HepG2 (cell line): ENCODE measurements around the gene TUBB4A. TPM values are rescaled to one million over a fixed set of nuclear protein-coding genes. Genes with fewer than 3 reads are reported as not detected.

Source experiments
- CHCHD3 ChIP-seq: sonication (generic); formaldehyde crosslinking; IDR thresholded peaks from 2 replicates; pipeline ENCODE4 v1.8.0; 2022; ENCODE audit warnings: mild to moderate bottlenecking, missing genetic modification reagents, moderate library complexity
- JUN ChIP-seq: sonication (generic); formaldehyde crosslinking; IDR thresholded peaks from 2 replicates; pipeline ENCODE4 v1.4.0; 2020; ENCODE audit warnings: mild to moderate bottlenecking, missing genetic modification reagents
- LCORL ChIP-seq, 2 experiments: fragments of 450-650 bp in 1 of 2; sonication (generic) in 1 of 2; formaldehyde crosslinking in 1 of 2; IDR thresholded peaks; 2 replicates each; pipeline versions ENCODE4 v1.5.0 to v1.6.1; 2017 to 2020; ENCODE audit warnings: antibody characterized with exemption in 1 of 2, missing genetic modification reagents in 1 of 2
- POLR2A ChIP-seq, 2 experiments: IDR thresholded peaks; 2 replicates each; pipeline ENCODE4 v1.6.1; 2011; ENCODE audit warnings: low read depth in 2 of 2, low read length in 2 of 2, mild to moderate bottlenecking in 1 of 2, moderate library complexity in 1 of 2; ENCODE audit not compliant: insufficient read depth in 1 of 2
- REL ChIP-seq: sonication (generic); formaldehyde crosslinking; conservative IDR thresholded peaks from 2 replicates; pipeline ENCODE4 v1.8.0; 2022; ENCODE audit warnings: mild to moderate bottlenecking, missing genetic modification reagents, moderate library complexity
- REPIN1 ChIP-seq: sonication (generic); formaldehyde crosslinking; IDR thresholded peaks from 2 replicates; pipeline ENCODE4 v1.8.0; 2022; ENCODE audit warnings: missing genetic modification reagents, low read depth, mild to moderate bottlenecking, borderline replicate concordance
- RFXANK ChIP-seq: IDR thresholded peaks from 2 replicates; pipeline ENCODE4 v1.6.1; 2016
- RNF2 ChIP-seq: fragments of 450-650 bp; conservative IDR thresholded peaks from 2 replicates; pipeline ENCODE4 v1.6.1; 2016; ENCODE audit warnings: low read depth
- SATB2 ChIP-seq: sonication (generic); formaldehyde crosslinking; IDR thresholded peaks from 2 replicates; pipeline ENCODE4 v1.5.0; 2020; ENCODE audit warnings: missing genetic modification reagents
- SCMH1 ChIP-seq: sonication (generic); formaldehyde crosslinking; IDR thresholded peaks from 2 replicates; pipeline ENCODE4 v1.9.0; 2021; ENCODE audit warnings: missing genetic modification reagents, mild to moderate bottlenecking, borderline replicate concordance
- SNAPC2 ChIP-seq: sonication (generic); formaldehyde crosslinking; IDR thresholded peaks from 2 replicates; pipeline ENCODE4 v1.8.1; 2022; ENCODE audit warnings: mild to moderate bottlenecking, missing genetic modification reagents
- TCF7 ChIP-seq: sonication (generic); IDR thresholded peaks from 2 replicates; pipeline ENCODE4 v1.6.1; 2016; ENCODE audit warnings: antibody characterized with exemption, low read depth
- ZEB1 ChIP-seq: IDR thresholded peaks from 2 replicates; pipeline ENCODE4 v1.6.1; 2012; ENCODE audit warnings: mild to moderate bottlenecking, low read depth, inconsistent platforms; ENCODE audit not compliant: insufficient replicate concordance
- ZFP36L1 ChIP-seq: sonication (generic); formaldehyde crosslinking; IDR thresholded peaks from 2 replicates; pipeline ENCODE4 v1.8.0; 2022; ENCODE audit warnings: mild to moderate bottlenecking, missing genetic modification reagents, moderate library complexity
- ZFP41 ChIP-seq: sonication (generic); formaldehyde crosslinking; IDR thresholded peaks from 2 replicates; pipeline ENCODE4 v1.4.0; 2020; ENCODE audit warnings: mild to moderate bottlenecking, missing genetic modification reagents, borderline replicate concordance
- ZMYM2 ChIP-seq: sonication (generic); formaldehyde crosslinking; IDR thresholded peaks from 2 replicates; pipeline ENCODE4 v1.8.0; 2022; ENCODE audit warnings: mild to moderate bottlenecking, missing genetic modification reagents
- ZNF24 ChIP-seq: fragments of 450-650 bp; IDR thresholded peaks from 2 replicates; pipeline ENCODE4 v1.6.1; 2017; ENCODE audit warnings: antibody characterized with exemption, mild to moderate bottlenecking
- ZNF30 ChIP-seq: sonication (generic); formaldehyde crosslinking; IDR thresholded peaks from 2 replicates; pipeline ENCODE4 v1.5.0; 2020; ENCODE audit warnings: mild to moderate bottlenecking, missing genetic modification reagents
- ZNF746 ChIP-seq: sonication (generic); formaldehyde crosslinking; IDR thresholded peaks from 2 replicates; pipeline ENCODE4 v1.8.0; 2022; ENCODE audit warnings: mild to moderate bottlenecking, missing genetic modification reagents
- ZNF792 ChIP-seq: IDR thresholded peaks from 2 replicates; pipeline ENCODE4 v1.6.1; 2016
- polyA plus RNA-seq, 8 experiments: library from polyadenylated mRNA; depleted of rRNA in 3 of 8; stranded (reverse) in 7 of 8; unstranded in 1 of 8; fragments of >200 nt; fragmentation: Illumina TruSeq in 4 of 8; extraction: Trizol in 4 of 8; gene quantifications; 2 replicates each; pipeline versions ENCODE4 v1.2.1 to v1.2.3, GENCODE V29; 2011 to 2016; ENCODE audit warnings: low read depth in 4 of 8, missing spikeins in 1 of 8, mixed read lengths in 1 of 8; ENCODE audit not compliant: insufficient read depth in 1 of 8
- total RNA-seq, 5 experiments: library from RNA; depleted of rRNA; stranded (reverse); fragments of >200 nt; fragmentation: Illumina TruSeq; extraction: Trizol; gene quantifications; 2 replicates each; pipeline ENCODE4 v1.2.3, GENCODE V29; 2016; ENCODE audit warnings: low read depth in 1 of 5
- TF ChIP-seq, protein P1 (sequence below): IDR thresholded peaks from 2 replicates; pipeline ENCODE4 v1.6.1; 2016
- TF ChIP-seq, protein P2 (sequence below): IDR thresholded peaks from 2 replicates; pipeline ENCODE4 v1.6.1; 2016; ENCODE audit warnings: low read depth, missing genetic modification reagents, missing compliant biosample characterization
- TF ChIP-seq, protein P3 (sequence below): sonication (generic); formaldehyde crosslinking; IDR thresholded peaks from 2 replicates; pipeline ENCODE4 v1.8.1; 2023; ENCODE audit warnings: missing genetic modification reagents, mild to moderate bottlenecking, borderline replicate concordance

Gene TUBB4A
- total and polyA plus RNA-seq, 2 of the 13 experiments (the other 11 are each of a cell fraction or from before 2014, with no cell fraction given): not detected

DNA sequence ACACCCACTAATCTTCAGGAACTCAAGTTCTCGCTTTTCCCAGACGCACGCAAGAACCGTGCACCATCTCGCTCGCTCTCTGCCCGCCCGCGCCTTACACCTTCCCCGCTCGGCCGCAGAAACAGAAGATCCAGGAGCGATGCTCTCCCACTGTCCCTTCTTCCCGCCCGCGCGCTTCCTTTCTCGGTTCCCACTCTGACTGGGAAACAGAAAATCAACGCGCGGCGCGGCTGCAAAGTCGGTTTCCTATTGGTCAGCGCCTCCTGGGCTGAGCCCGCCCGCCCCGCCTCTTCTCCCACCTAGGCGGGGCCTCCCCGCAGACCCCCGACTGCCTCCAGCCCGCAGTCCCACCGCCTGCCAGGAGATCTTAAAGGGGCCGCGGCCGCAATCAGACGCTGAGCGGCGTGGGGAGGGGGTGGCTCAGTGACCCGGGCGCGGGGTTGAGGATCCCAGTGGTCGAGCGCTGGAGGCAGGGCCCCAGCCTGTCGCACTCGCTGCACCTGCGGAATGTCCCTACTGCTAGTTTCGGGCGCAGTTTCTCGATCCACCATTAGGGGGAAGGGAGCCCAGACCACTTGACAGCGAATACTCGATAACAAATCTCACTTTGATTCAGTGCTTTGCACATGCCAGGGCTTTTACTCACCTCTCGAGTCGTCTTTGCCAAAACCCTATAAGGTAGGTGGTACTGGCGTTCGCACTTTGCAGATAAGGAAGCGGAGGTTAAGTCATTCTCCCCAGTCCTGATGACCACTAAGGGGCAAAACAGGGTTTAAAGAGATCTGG, 41.8 kb downstream of the TUBB4A start (continued):
- TF ChIP-seq ZNF30 (CRISPR knock-in tag) (no peak), RNF2 (no peak), REPIN1 (CRISPR knock-in tag) (peak; percentile 72), LCORL (IDR thresholded peaks at IDR 0.05) (no peak), LCORL (CRISPR knock-in tag; IDR thresholded peaks at IDR 0.05) (peak; percentile 20; the same call in 1 of the 2 replicates), ZNF24 (no peak), TCF7 (no peak), SATB2 (no peak), ZEB1 (no peak), CHCHD3 (CRISPR knock-in tag) (no peak), ZNF792 (peak; percentile 39; the same call in 1 of the 2 replicates), POLR2A (IDR thresholded peaks at IDR 0.05; ENCODE audit: insufficient read depth in 1 of 2, low read depth in 2 of 2, low read length in 2 of 2) (peak in 1 of 2 experiments; percentile 43; a peak in 1 of 4 replicates), JUN (CRISPR knock-in tag) (0 out of 2 replicates have a peak, but pooled peaks have one; percentile 34), REL (CRISPR knock-in tag) (no peak), SNAPC2 (0 out of 2 replicates have a peak, but pooled peaks have one; percentile 41), ZFP36L1 (CRISPR knock-in tag) (no peak), RFXANK (CRISPR knock-in tag) (no peak), ZMYM2 (CRISPR knock-in tag) (no peak), ZNF746 (CRISPR knock-in tag) (no peak), ZFP41 (CRISPR knock-in tag) (no peak), SCMH1 (CRISPR knock-in tag) (no peak)
- TF ChIP-seq, protein P1, sequence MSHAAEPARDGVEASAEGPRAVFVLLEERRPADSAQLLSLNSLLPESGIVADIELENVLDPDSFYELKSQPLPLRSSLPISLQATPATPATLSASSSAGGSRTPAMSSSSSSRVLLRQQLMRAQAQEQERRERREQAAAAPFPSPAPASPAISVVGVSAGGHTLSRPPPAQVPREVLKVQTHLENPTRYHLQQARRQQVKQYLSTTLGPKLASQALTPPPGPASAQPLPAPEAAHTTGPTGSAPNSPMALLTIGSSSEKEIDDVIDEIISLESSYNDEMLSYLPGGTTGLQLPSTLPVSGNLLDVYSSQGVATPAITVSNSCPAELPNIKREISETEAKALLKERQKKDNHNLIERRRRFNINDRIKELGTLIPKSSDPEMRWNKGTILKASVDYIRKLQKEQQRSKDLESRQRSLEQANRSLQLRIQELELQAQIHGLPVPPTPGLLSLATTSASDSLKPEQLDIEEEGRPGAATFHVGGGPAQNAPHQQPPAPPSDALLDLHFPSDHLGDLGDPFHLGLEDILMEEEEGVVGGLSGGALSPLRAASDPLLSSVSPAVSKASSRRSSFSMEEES (CRISPR knock-in tag): peak; percentile 38; the same call in 1 of the 2 replicates
- TF ChIP-seq, protein P2, sequence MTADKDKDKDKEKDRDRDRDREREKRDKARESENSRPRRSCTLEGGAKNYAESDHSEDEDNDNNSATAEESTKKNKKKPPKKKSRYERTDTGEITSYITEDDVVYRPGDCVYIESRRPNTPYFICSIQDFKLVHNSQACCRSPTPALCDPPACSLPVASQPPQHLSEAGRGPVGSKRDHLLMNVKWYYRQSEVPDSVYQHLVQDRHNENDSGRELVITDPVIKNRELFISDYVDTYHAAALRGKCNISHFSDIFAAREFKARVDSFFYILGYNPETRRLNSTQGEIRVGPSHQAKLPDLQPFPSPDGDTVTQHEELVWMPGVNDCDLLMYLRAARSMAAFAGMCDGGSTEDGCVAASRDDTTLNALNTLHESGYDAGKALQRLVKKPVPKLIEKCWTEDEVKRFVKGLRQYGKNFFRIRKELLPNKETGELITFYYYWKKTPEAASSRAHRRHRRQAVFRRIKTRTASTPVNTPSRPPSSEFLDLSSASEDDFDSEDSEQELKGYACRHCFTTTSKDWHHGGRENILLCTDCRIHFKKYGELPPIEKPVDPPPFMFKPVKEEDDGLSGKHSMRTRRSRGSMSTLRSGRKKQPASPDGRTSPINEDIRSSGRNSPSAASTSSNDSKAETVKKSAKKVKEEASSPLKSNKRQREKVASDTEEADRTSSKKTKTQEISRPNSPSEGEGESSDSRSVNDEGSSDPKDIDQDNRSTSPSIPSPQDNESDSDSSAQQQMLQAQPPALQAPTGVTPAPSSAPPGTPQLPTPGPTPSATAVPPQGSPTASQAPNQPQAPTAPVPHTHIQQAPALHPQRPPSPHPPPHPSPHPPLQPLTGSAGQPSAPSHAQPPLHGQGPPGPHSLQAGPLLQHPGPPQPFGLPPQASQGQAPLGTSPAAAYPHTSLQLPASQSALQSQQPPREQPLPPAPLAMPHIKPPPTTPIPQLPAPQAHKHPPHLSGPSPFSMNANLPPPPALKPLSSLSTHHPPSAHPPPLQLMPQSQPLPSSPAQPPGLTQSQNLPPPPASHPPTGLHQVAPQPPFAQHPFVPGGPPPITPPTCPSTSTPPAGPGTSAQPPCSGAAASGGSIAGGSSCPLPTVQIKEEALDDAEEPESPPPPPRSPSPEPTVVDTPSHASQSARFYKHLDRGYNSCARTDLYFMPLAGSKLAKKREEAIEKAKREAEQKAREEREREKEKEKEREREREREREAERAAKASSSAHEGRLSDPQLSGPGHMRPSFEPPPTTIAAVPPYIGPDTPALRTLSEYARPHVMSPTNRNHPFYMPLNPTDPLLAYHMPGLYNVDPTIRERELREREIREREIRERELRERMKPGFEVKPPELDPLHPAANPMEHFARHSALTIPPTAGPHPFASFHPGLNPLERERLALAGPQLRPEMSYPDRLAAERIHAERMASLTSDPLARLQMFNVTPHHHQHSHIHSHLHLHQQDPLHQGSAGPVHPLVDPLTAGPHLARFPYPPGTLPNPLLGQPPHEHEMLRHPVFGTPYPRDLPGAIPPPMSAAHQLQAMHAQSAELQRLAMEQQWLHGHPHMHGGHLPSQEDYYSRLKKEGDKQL (CRISPR knock-in tag): no peak
- TF ChIP-seq, protein P3, sequence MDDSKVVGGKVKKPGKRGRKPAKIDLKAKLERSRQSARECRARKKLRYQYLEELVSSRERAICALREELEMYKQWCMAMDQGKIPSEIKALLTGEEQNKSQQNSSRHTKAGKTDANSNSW (CRISPR knock-in tag): no peak
